HCT116 (cell line): ENCODE data around the gene CNTNAP2. TPM values are rescaled to one million over a fixed set of nuclear protein-coding genes. Genes with fewer than 3 reads are reported as not detected.

Experiments
- ATAC-seq: fragments of 200-7000 bp; cut with Tn5 transposase; 2 replicates; pipeline ENCODE4 v1.9.1; 2020; ENCODE audit warnings: mild to moderate bottlenecking, moderate library complexity
- BruUV-seq: library from RNA; stranded (reverse); fragments of 400-500 nt; replicated peaks from 2 replicates; lab custom pipeline; 2021; lab: Mats Ljungman, UMichigan
- CTCF ChIA-PET: fragments of 300-600 bp; sonication (Branson Sonifier 250); formaldehyde crosslinking; loops from one replicate; lab custom pipeline; 2021; ENCODE audit warnings: antibody characterized with exemption; lab: Charles Lee
- POLR2A ChIA-PET: fragments of 300-600, 350-600 bp; sonication (Branson Sonifier 250); formaldehyde crosslinking; loops from one replicate; lab custom pipeline; 2021; ENCODE audit warnings: antibody characterized with exemption; lab: Charles Lee
- RAD21 ChIA-PET, 2 experiments: fragments of 300-600 bp; sonication (Branson Sonifier 250); formaldehyde crosslinking; loops; one replicate each; lab custom pipeline; 2023; ENCODE audit warnings: low total read pairs in 2 of 2; ENCODE audit not compliant: uncharacterized antibody in 2 of 2, unreplicated experiment in 2 of 2, low non-redundant PET in 1 of 2; lab: Charles Lee
- DNase-seq: peaks from one replicate; pipeline ENCODE4 v3.0.0-alpha.2; 2010; ENCODE audit warnings: low read depth, low spot score
- H2AFZ ChIP-seq: fragments of 200-600 bp; shearing (Covaris generic), sonication (generic); 2 replicates; pipeline ENCODE4 v1.6.1; 2017; ENCODE audit warnings: low read depth, mixed run types, mixed read lengths, antibody characterized with exemption, low read length; ENCODE audit not compliant: poor library complexity, severe bottlenecking
- H3K27ac ChIP-seq: 2 replicates; pipeline ENCODE4 v1.5.1; 2012; ENCODE audit warnings: low read depth, low read length
- H3K27me3 ChIP-seq: fragments of 200-600 bp; sonication (generic); 2 replicates; pipeline ENCODE4 v1.6.1; 2016; ENCODE audit warnings: mixed run types, low read length, mixed read lengths; ENCODE audit not compliant: insufficient read depth
- H3K36me3 ChIP-seq, 2 experiments: fragments of 200-500 bp in 1 of 2; fragments of 200-600 bp in 1 of 2; sonication (Bioruptor generic) in 1 of 2; sonication (generic) in 1 of 2; 2 replicates each; pipeline versions ENCODE4 v1.5.1 to v1.6.1; 2014 to 2016; ENCODE audit warnings: low read length in 2 of 2, inconsistent platforms in 1 of 2, mixed read lengths in 1 of 2, mixed run types in 1 of 2; ENCODE audit not compliant: insufficient read depth in 2 of 2, control insufficient read depth in 1 of 2
- H3K4me1 ChIP-seq, 2 experiments: fragments of 200-600 bp in 1 of 2; sonication (generic) in 1 of 2; 2 replicates each; pipeline versions ENCODE4 v1.5.1 to v1.6.1; 2012 to 2017; ENCODE audit warnings: low read length in 2 of 2, inconsistent platforms in 1 of 2, mild to moderate bottlenecking in 1 of 2, mixed read lengths in 1 of 2, mixed run types in 1 of 2, moderate library complexity in 1 of 2; ENCODE audit not compliant: insufficient read depth in 2 of 2, control insufficient read depth in 1 of 2
- H3K4me2 ChIP-seq: fragments of 200-600 bp; sonication (generic); 2 replicates; pipeline ENCODE4 v1.6.1; 2017; ENCODE audit warnings: mixed run types, low read length, mixed read lengths
- H3K4me3 ChIP-seq, 2 experiments: fragments of 200-600 bp in 1 of 2; sonication (generic) in 1 of 2; replicated peaks in 1 of 2; 2 replicates each; pipeline ENCODE4 v1.5.1; 2011 to 2016; ENCODE audit warnings: low read length in 2 of 2, control low read depth in 1 of 2, low read depth in 1 of 2, mild to moderate bottlenecking in 1 of 2, mixed read lengths in 1 of 2, mixed run types in 1 of 2
- H3K79me2 ChIP-seq: fragments of 200-600 bp; sonication (generic); 2 replicates; pipeline ENCODE4 v1.6.1; 2017; ENCODE audit warnings: mild to moderate bottlenecking, mixed run types, low read length, moderate library complexity, mixed read lengths; ENCODE audit not compliant: insufficient read depth
- H3K9ac ChIP-seq: fragments of 200-600 bp; sonication (generic); 2 replicates; pipeline ENCODE4 v1.6.1; 2016; ENCODE audit warnings: low read length, mixed read lengths
- H3K9me2 ChIP-seq: fragments of 200-600 bp; sonication (generic), shearing (Covaris generic); 2 replicates; pipeline ENCODE4 v1.6.1; 2017; ENCODE audit warnings: mixed run types, mild to moderate bottlenecking, moderate library complexity; ENCODE audit not compliant: insufficient read depth
- H3K9me3 ChIP-seq, 2 experiments: fragments of 200-500 bp in 1 of 2; fragments of 200-600 bp in 1 of 2; sonication (Bioruptor generic) in 1 of 2; sonication (generic) in 1 of 2; 2 replicates each; pipeline ENCODE4 v1.6.1; 2014 to 2017; ENCODE audit warnings: low read length in 2 of 2, mixed read lengths in 2 of 2, inconsistent platforms in 1 of 2, low read depth in 1 of 2, mild to moderate bottlenecking in 1 of 2, mixed run types in 1 of 2, moderate library complexity in 1 of 2; ENCODE audit not compliant: control insufficient read depth in 1 of 2, insufficient read depth in 1 of 2
- H4K20me1 ChIP-seq: fragments of 200-600 bp; sonication (generic), shearing (Covaris generic); 2 replicates; pipeline ENCODE4 v1.6.1; 2017; ENCODE audit warnings: mixed run types, mild to moderate bottlenecking, moderate library complexity; ENCODE audit not compliant: insufficient read depth
- CEBPB ChIP-seq: IDR thresholded peaks from 2 replicates; pipeline ENCODE4 v1.6.1; 2012; ENCODE audit warnings: low read depth
- EZH2 ChIP-seq: fragments of 200-600 bp; sonication (generic); IDR thresholded peaks from 2 replicates; pipeline ENCODE4 v1.6.1; 2017; ENCODE audit warnings: antibody characterized with exemption, mixed run types
- FOSL1 ChIP-seq: IDR thresholded peaks from 2 replicates; pipeline ENCODE4 v1.6.1; 2012; ENCODE audit warnings: low read depth
- MAX ChIP-seq: IDR thresholded peaks from 2 replicates; pipeline ENCODE4 v1.6.1; 2012
- POLR2A ChIP-seq: IDR thresholded peaks from 2 replicates; pipeline ENCODE4 v1.7.0; 2011; ENCODE audit warnings: borderline replicate concordance; ENCODE audit not compliant: insufficient read depth, insufficient read length; ENCODE audit errors: extremely low read depth
- REST ChIP-seq: IDR thresholded peaks from 2 replicates; pipeline ENCODE4 v1.6.1; 2012; ENCODE audit warnings: low read depth
- SIN3A ChIP-seq: IDR thresholded peaks from 2 replicates; pipeline ENCODE4 v1.6.1; 2012; ENCODE audit warnings: low read depth
- SP1 ChIP-seq: IDR thresholded peaks from 2 replicates; pipeline ENCODE4 v1.6.1; 2012; ENCODE audit warnings: low read depth
- SRF ChIP-seq: IDR thresholded peaks from 2 replicates; pipeline ENCODE4 v1.6.1; 2012; ENCODE audit warnings: low read depth
- ZNF274 ChIP-seq: fragments of 200-500 bp; sonication (Bioruptor generic); IDR thresholded peaks from 2 replicates; pipeline ENCODE4 v1.6.1; 2014; ENCODE audit warnings: mild to moderate bottlenecking, low read depth, low read length, inconsistent platforms
- intact Hi-C: fragments of 100-400 bp; cut with micrococcal nuclease; formaldehyde crosslinking; loops from 2 replicates; pipeline ENCODE4 v1.10.0; 2022
- total RNA-seq: library from RNA; stranded (reverse); gene quantifications from one replicate; pipeline ENCODE4 v1.2.1, GENCODE V29; 2021; ENCODE audit not compliant: unreplicated experiment

The CNTNAP2 gene
- total RNA-seq, 1 experiment from 2014 or later = 0.37 TPM

- TF ChIP-seq ZNF274 (no peak), CEBPB (no peak), MAX (no peak), EZH2 (no peak), SP1 (no peak), SIN3A (no peak), POLR2A (no peak), SRF (no peak)
Observed at GRCh38 chr7:148356303-148356702, 2239.7 kb downstream of the CNTNAP2 start (continued).

GRCh38 chr7:148362541-148362940 is 2245.9 kb downstream of the CNTNAP2 start:
- Histone ChIP-seq H3K27ac (no peak overlapping the region), H2AFZ (no peak overlapping the region), H3K4me1 (no peaks in the 10 kb centered on the region), H3K27me3 (no peaks in the 10 kb centered on the region), H3K9ac (no peak overlapping the region), H3K4me2 (no peak overlapping the region), H4K20me1 (no peaks in the 10 kb centered on the region), H3K79me2 (no peaks in the 10 kb centered on the region), H3K9me3 (no peaks in the 10 kb centered on the region), H3K9me2 (no peaks in the 10 kb centered on the region), H3K36me3 (no peaks in the 10 kb centered on the region), H3K4me3 (no peak overlapping the region)
- CTCF ChIA-PET = no interaction called here
- intact Hi-C loops = no loop called here
- RAD21 ChIA-PET = no interaction called here
- BruUV-seq = no TSS peak
- no peak for TF ChIP-seq FOSL1
- TF ChIP-seq REST = no peak
- POLR2A ChIA-PET = no interaction called here
- ATAC-seq (no peak), DNase-seq (no peak)
